Measurements from ENCODE around the gene GLCE. TPM values are rescaled to one million over a fixed set of nuclear protein-coding genes. Genes with fewer than 3 reads are reported as not detected.
A peak's percentile ranks its signal among the peaks of the same experiment; 100 is the strongest.

The GLCE gene
- total RNA-seq, 1 donor from 2014 or later = 13.6 TPM

DNA sequence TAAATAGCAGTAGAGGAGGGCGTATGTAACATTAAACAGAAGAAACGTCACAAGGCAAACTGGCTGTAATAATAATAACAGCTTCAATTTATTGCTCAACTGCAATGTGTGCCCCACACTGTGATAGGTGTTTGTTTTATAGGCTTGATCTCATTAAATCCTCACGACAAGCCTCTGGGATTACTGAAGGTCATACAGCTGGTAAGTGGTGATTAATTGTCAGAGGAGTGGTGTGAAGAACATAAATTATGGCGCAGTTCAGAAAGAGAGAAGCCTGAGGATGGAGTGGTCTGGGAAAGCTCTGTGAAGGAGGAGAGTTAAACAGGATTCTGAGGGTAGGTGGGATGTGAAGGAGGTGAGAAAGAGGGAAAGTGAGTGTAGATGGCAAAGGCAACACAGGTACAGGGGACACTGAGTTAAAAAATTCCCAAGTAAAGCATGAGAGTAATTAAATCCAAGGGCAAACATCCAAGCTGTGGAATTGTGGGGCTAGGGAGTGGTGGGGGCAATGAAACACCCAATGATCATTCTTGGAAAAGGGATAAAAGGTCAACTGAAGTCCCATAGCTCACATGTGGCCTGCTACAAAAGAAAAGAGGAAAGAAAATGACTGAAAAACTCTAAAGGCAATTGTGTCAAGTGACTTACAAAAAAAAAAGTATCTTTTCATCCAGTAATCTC is 16.5 kb upstream of the GLCE start:
- no peak for FAIRE-seq
- peaks cover 1% of the 10 kb centered on the region for H3K9me3 Mint-ChIP-seq (ENCODE audit: unreplicated experiment)

DNA sequence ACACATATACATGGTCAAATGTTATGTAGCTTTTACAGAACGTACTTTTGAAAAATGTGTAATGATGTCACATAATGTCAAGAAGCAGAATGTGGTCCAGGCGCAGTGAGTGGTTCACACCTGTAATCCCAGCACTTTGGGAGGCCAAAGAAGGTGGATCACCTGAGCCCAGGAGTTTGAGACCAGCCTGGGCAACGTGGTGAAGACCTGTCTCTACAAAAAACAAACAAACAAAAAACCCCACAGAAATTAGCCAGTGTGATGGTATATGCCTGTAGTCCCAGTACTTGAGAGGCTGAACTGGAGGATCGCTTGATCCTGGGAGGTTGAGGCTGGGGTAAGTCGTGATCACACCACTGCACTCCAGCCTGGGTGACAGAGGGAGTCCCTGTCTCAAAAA is 15.9 kb upstream of the GLCE start:
- Mint-ChIP-seq H3K4me3 (ENCODE audit: unreplicated experiment) (no peak overlapping the region), H3K4me1 (ENCODE audit: low read depth, unreplicated experiment) (no peaks in the 10 kb centered on the region), H3K27ac (ENCODE audit: unreplicated experiment) (no peak overlapping the region), H3K9me3 (ENCODE audit: unreplicated experiment) (peaks cover 1% of the 10 kb centered on the region), H3K27me3 (ENCODE audit: low read depth, unreplicated experiment) (peaks cover 31% of the 10 kb centered on the region), H3K36me3 (ENCODE audit: low read depth, unreplicated experiment) (no peaks in the 10 kb centered on the region)
- no peak for FAIRE-seq
- no peak overlapping the region for H3K4me2 ChIP-seq (ENCODE audit: low read length)
- TF ChIP-seq CTCF (IDR thresholded peaks at IDR 0.05; ENCODE audit: insufficient read depth, low read depth, low read length) (no peak), EZH2 (IDR thresholded peaks at IDR 0.05; ENCODE audit: insufficient read depth, low read length) (no peak)
- H3K36me3 ChIP-seq (ENCODE audit: insufficient read depth, low read length) = no peaks in the 10 kb centered on the region
- H4K20me1 ChIP-seq (ENCODE audit: insufficient read depth, low read length) = no peaks in the 10 kb centered on the region
- H3K4me1 ChIP-seq (ENCODE audit: insufficient read depth, low read length) = peaks cover 3% of the 10 kb centered on the region
- H3K27ac ChIP-seq (ENCODE audit: low read depth, low read length) = no peak overlapping the region
- peaks cover 52% of the 10 kb centered on the region for H3K27me3 ChIP-seq (ENCODE audit: insufficient read depth, low read length)
- no peak overlapping the region for H3K9ac ChIP-seq (ENCODE audit: low read length)
- H2AFZ ChIP-seq (ENCODE audit: low read depth, low read length) = no peak overlapping the region
- no peak overlapping the region for H3K4me3 ChIP-seq (ENCODE audit: insufficient read depth, low read depth, low read length)
- no peaks in the 10 kb centered on the region for H3K79me2 ChIP-seq (ENCODE audit: insufficient read depth, low read length)
- no peak for DNase-seq (ENCODE audit: low read depth)
- no peaks in the 10 kb centered on the region for H3K9me3 ChIP-seq (ENCODE audit: insufficient read depth, low read depth, low read length)

More for the DNA sequence above, 16.5 kb upstream of the GLCE start:
- H3K4me1 ChIP-seq (ENCODE audit: insufficient read depth, low read length) = peaks cover 3% of the 10 kb centered on the region
- TF ChIP-seq EZH2 (IDR thresholded peaks at IDR 0.05; ENCODE audit: insufficient read depth, low read length) = no peak
- no peak for TF ChIP-seq CTCF (IDR thresholded peaks at IDR 0.05; ENCODE audit: insufficient read depth, low read depth, low read length)
- Mint-ChIP-seq H3K27ac (ENCODE audit: unreplicated experiment) (peak overlapping the region; percentile 6), H3K4me3 (ENCODE audit: unreplicated experiment) (no peak overlapping the region), H3K27me3 (ENCODE audit: low read depth, unreplicated experiment) (peaks cover 32% of the 10 kb centered on the region), H3K4me1 (ENCODE audit: low read depth, unreplicated experiment) (no peaks in the 10 kb centered on the region), H3K36me3 (ENCODE audit: low read depth, unreplicated experiment) (no peaks in the 10 kb centered on the region)
- H3K79me2 ChIP-seq (ENCODE audit: insufficient read depth, low read length) = no peaks in the 10 kb centered on the region
- H3K9me3 ChIP-seq (ENCODE audit: insufficient read depth, low read depth, low read length) = no peaks in the 10 kb centered on the region
- no peak overlapping the region for H3K9ac ChIP-seq (ENCODE audit: low read length)
- no peak overlapping the region for H3K27ac ChIP-seq (ENCODE audit: low read depth, low read length)
- no peak for DNase-seq (ENCODE audit: low read depth)
- H4K20me1 ChIP-seq (ENCODE audit: insufficient read depth, low read length) = no peaks in the 10 kb centered on the region
- H2AFZ ChIP-seq (ENCODE audit: low read depth, low read length) = no peak overlapping the region
- no peaks in the 10 kb centered on the region for H3K36me3 ChIP-seq (ENCODE audit: insufficient read depth, low read length)
- no peak overlapping the region for H3K4me2 ChIP-seq (ENCODE audit: low read length)
- no peak overlapping the region for H3K4me3 ChIP-seq (ENCODE audit: insufficient read depth, low read depth, low read length)
- H3K27me3 ChIP-seq (ENCODE audit: insufficient read depth, low read length) = peaks cover 51% of the 10 kb centered on the region

DNA sequence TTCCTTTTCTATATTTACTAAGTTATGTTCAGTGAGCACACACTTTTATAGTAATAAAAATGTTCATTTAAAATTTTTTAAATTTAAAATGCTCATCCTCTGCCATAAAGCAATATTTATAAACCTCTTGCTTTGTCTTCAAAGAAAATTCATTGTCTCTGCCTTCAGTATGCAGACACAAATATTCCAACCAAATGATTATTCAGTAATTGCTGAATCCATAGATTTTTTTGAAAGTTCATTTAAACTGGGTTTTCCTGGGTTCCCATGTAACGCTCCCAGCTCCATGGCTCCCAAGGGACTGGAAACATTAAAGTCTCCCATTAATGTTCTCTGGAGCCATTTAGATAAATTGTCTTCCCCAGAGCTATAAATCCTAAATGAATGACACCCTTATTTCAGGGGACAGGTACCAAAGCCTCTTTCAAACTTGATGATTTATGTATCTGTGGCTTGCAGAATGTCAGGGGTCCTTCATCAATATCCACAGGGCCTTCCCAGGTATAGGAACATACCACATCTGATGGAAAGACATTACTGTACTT is 15.2 kb upstream of the GLCE start:
- Mint-ChIP-seq H3K9me3 (ENCODE audit: unreplicated experiment) (peaks cover 1% of the 10 kb centered on the region), H3K4me1 (ENCODE audit: low read depth, unreplicated experiment) (no peaks in the 10 kb centered on the region), H3K27me3 (ENCODE audit: low read depth, unreplicated experiment) (peaks cover 32% of the 10 kb centered on the region), H3K36me3 (ENCODE audit: low read depth, unreplicated experiment) (no peaks in the 10 kb centered on the region), H3K4me3 (ENCODE audit: unreplicated experiment) (no peak overlapping the region), H3K27ac (ENCODE audit: unreplicated experiment) (no peak overlapping the region)
- H3K36me3 ChIP-seq (ENCODE audit: insufficient read depth, low read length) = no peaks in the 10 kb centered on the region
- no peaks in the 10 kb centered on the region for H3K9me3 ChIP-seq (ENCODE audit: insufficient read depth, low read depth, low read length)
- H3K9ac ChIP-seq (ENCODE audit: low read length) = no peak overlapping the region
- H3K27me3 ChIP-seq (ENCODE audit: insufficient read depth, low read length) = peaks cover 50% of the 10 kb centered on the region
- H3K4me3 ChIP-seq (ENCODE audit: insufficient read depth, low read depth, low read length) = no peak overlapping the region
- H3K27ac ChIP-seq (ENCODE audit: low read depth, low read length) = no peak overlapping the region
- no peak for DNase-seq (ENCODE audit: low read depth)
- H3K79me2 ChIP-seq (ENCODE audit: insufficient read depth, low read length) = no peaks in the 10 kb centered on the region
- no peak for TF ChIP-seq CTCF (IDR thresholded peaks at IDR 0.05; ENCODE audit: insufficient read depth, low read depth, low read length)
- TF ChIP-seq EZH2 (IDR thresholded peaks at IDR 0.05; ENCODE audit: insufficient read depth, low read length) = no peak
- no peak for FAIRE-seq
- H4K20me1 ChIP-seq (ENCODE audit: insufficient read depth, low read length) = no peaks in the 10 kb centered on the region
- peaks cover 3% of the 10 kb centered on the region for H3K4me1 ChIP-seq (ENCODE audit: insufficient read depth, low read length)
- H3K4me2 ChIP-seq (ENCODE audit: low read length) = no peak overlapping the region
- no peak overlapping the region for H2AFZ ChIP-seq (ENCODE audit: low read depth, low read length)
